HepG2 (cell line): ENCODE measurements around the gene SPSB2. TPM values are rescaled to one million over a fixed set of nuclear protein-coding genes. Genes with fewer than 3 reads are reported as not detected.

Experiments
- FOXO1 ChIP-seq: sonication (generic); formaldehyde crosslinking; IDR thresholded peaks from 2 replicates; pipeline ENCODE4 v1.4.0; 2020; ENCODE audit warnings: missing genetic modification reagents
- FOXP4 ChIP-seq: sonication (generic); formaldehyde crosslinking; IDR thresholded peaks from 2 replicates; pipeline ENCODE4 v1.4.0; 2020; ENCODE audit warnings: missing genetic modification reagents
- MAX ChIP-seq: IDR thresholded peaks from 2 replicates; pipeline ENCODE4 v1.6.1; 2012; ENCODE audit warnings: inconsistent platforms
- MLX ChIP-seq: IDR thresholded peaks from 2 replicates; pipeline ENCODE4 v1.6.1; 2016
- NFKB2 ChIP-seq: sonication (generic); formaldehyde crosslinking; IDR thresholded peaks from 2 replicates; pipeline ENCODE4 v1.4.0; 2020; ENCODE audit warnings: missing genetic modification reagents, borderline replicate concordance
- NR2F2 ChIP-seq: IDR thresholded peaks from 2 replicates; pipeline ENCODE4 v1.6.1; 2012; ENCODE audit warnings: low read depth, inconsistent platforms, borderline replicate concordance
- PAF1 ChIP-seq: IDR thresholded peaks from 2 replicates; pipeline ENCODE4 v1.6.1; 2016; ENCODE audit warnings: missing genetic modification reagents, missing compliant biosample characterization
- PCBP1 ChIP-seq: fragments of 200-400 bp; formaldehyde crosslinking; IDR thresholded peaks from 2 replicates; pipeline ENCODE4 v1.6.1; 2017; ENCODE audit warnings: mild to moderate bottlenecking, low read depth, low read length, borderline replicate concordance
- PRDM10 ChIP-seq: sonication (generic); formaldehyde crosslinking; IDR thresholded peaks from 2 replicates; pipeline ENCODE4 v1.4.0; 2020; ENCODE audit warnings: low read depth, missing genetic modification reagents
- SNAI1 ChIP-seq: sonication (generic); formaldehyde crosslinking; IDR thresholded peaks from 2 replicates; pipeline ENCODE4 v1.5.0; 2020; ENCODE audit warnings: mild to moderate bottlenecking, missing genetic modification reagents, borderline replicate concordance
- SNAPC4 ChIP-seq: sonication (generic); formaldehyde crosslinking; IDR thresholded peaks from 2 replicates; pipeline ENCODE4 v1.4.0; 2020; ENCODE audit warnings: mild to moderate bottlenecking, missing genetic modification reagents
- SRSF9 ChIP-seq: fragments of 200-400 bp; formaldehyde crosslinking; IDR thresholded peaks from 2 replicates; pipeline ENCODE4 v1.6.1; 2018; ENCODE audit warnings: borderline replicate concordance, mild to moderate bottlenecking, low read depth, low read length; ENCODE audit not compliant: insufficient read depth, poor library complexity, severe bottlenecking
- ZNF10 ChIP-seq: sonication (generic); formaldehyde crosslinking; IDR thresholded peaks from 2 replicates; pipeline ENCODE4 v1.4.0; 2020; ENCODE audit warnings: mild to moderate bottlenecking, low read depth, missing genetic modification reagents, borderline replicate concordance
- ZNF296 ChIP-seq: sonication (generic); formaldehyde crosslinking; conservative IDR thresholded peaks from 2 replicates; pipeline ENCODE4 v1.5.0; 2020; ENCODE audit warnings: mild to moderate bottlenecking, missing genetic modification reagents
- ZNF33B ChIP-seq: sonication (generic); formaldehyde crosslinking; IDR thresholded peaks from 2 replicates; pipeline ENCODE4 v1.5.1; 2020; ENCODE audit warnings: mild to moderate bottlenecking, missing genetic modification reagents
- ZNF550 ChIP-seq: sonication (generic); formaldehyde crosslinking; IDR thresholded peaks from 2 replicates; pipeline ENCODE4 v1.4.0; 2020; ENCODE audit warnings: mild to moderate bottlenecking, missing genetic modification reagents, borderline replicate concordance
- polyA plus RNA-seq, 8 experiments: library from polyadenylated mRNA; depleted of rRNA in 3 of 8; stranded (reverse) in 7 of 8; unstranded in 1 of 8; fragments of >200 nt; fragmentation: Illumina TruSeq in 4 of 8; extraction: Trizol in 4 of 8; gene quantifications; 2 replicates each; pipeline versions ENCODE4 v1.2.1 to v1.2.3, GENCODE V29; 2011 to 2016; ENCODE audit warnings: low read depth in 4 of 8, missing spikeins in 1 of 8, mixed read lengths in 1 of 8; ENCODE audit not compliant: insufficient read depth in 1 of 8
- total RNA-seq, 5 experiments: library from RNA; depleted of rRNA; stranded (reverse); fragments of >200 nt; fragmentation: Illumina TruSeq; extraction: Trizol; gene quantifications; 2 replicates each; pipeline ENCODE4 v1.2.3, GENCODE V29; 2016; ENCODE audit warnings: low read depth in 1 of 5

Gene SPSB2
- total and polyA plus RNA-seq, 2 of the 13 experiments (the other 11 are each of a cell fraction or from before 2014, with no cell fraction given): 2.0 to 6.2 TPM

GRCh38 chr12:6890789-6891645 is 17.9 kb upstream of the SPSB2 start (continued):
- peak; percentile 74 for TF ChIP-seq FOXP4
- TF ChIP-seq NFKB2 (CRISPR knock-in tag): peak; percentile 85; the same call in 1 of the 2 replicates
- 0 out of 2 replicates have a peak, but pooled peaks have one; percentile 8 for TF ChIP-seq PRDM10 (CRISPR knock-in tag)
- TF ChIP-seq ZNF33B (CRISPR knock-in tag): no peak; the same call in 1 of the 2 replicates
- TF ChIP-seq ZNF10 (CRISPR knock-in tag): no peak
- no peak for TF ChIP-seq PCBP1
- TF ChIP-seq FOXO1 (CRISPR knock-in tag): peak; percentile 70; the same call in 1 of the 2 replicates
- no peak for TF ChIP-seq ZNF550
- TF ChIP-seq SRSF9: no peak
- TF ChIP-seq ZNF296: no peak
- TF ChIP-seq SNAPC4 (CRISPR knock-in tag): 0 out of 2 replicates have a peak, but pooled peaks have one; percentile 37
- TF ChIP-seq MLX (CRISPR knock-in tag): peak; percentile 91
- peak; percentile 84 for TF ChIP-seq MAX
- no peak for TF ChIP-seq SNAI1
- TF ChIP-seq NR2F2: no peak
- TF ChIP-seq PAF1 (CRISPR knock-in tag): no peak
